GM12801 (cell line): ENCODE measurements around the gene CAMK2B.

ENCODE experiments used
- TF ChIP-seq, protein P1 (sequence below): IDR thresholded peaks from one replicate; pipeline ENCODE4 v1.5.1; 2011; ENCODE audit warnings: control low read depth; ENCODE audit not compliant: insufficient read length; ENCODE audit errors: extremely low read depth

Gene CAMK2B

GRCh38 chr7:44279731-44280505, 45.5 kb downstream of the CAMK2B start:
- TF ChIP-seq, protein P1, sequence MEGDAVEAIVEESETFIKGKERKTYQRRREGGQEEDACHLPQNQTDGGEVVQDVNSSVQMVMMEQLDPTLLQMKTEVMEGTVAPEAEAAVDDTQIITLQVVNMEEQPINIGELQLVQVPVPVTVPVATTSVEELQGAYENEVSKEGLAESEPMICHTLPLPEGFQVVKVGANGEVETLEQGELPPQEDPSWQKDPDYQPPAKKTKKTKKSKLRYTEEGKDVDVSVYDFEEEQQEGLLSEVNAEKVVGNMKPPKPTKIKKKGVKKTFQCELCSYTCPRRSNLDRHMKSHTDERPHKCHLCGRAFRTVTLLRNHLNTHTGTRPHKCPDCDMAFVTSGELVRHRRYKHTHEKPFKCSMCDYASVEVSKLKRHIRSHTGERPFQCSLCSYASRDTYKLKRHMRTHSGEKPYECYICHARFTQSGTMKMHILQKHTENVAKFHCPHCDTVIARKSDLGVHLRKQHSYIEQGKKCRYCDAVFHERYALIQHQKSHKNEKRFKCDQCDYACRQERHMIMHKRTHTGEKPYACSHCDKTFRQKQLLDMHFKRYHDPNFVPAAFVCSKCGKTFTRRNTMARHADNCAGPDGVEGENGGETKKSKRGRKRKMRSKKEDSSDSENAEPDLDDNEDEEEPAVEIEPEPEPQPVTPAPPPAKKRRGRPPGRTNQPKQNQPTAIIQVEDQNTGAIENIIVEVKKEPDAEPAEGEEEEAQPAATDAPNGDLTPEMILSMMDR, result no peak

DNA sequence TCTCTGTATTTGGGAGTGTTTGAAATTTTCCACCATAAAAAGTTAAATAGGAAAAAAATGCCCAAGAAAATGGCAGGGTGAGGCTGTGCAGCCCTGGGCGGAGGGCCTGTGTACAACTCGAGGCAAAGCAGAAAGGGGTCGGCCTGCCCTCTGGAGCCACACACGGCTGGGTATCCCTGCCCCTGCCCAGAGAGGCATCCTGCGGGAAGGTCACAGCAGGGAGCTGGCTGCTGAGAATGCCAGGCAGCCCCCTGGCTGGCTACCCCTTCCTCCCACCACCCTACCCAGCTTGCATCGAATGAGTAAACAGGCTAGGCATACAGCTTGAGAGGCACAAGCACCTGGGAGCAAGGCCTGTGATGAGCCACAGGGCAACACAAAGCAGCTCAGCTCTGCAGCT, 46.1 kb downstream of the CAMK2B start:
- TF ChIP-seq, protein P1, result no peak

GRCh38 chr7:44278451-44279161, 46.8 kb downstream of the CAMK2B start:
- TF ChIP-seq, protein P1, result no peak

DNA sequence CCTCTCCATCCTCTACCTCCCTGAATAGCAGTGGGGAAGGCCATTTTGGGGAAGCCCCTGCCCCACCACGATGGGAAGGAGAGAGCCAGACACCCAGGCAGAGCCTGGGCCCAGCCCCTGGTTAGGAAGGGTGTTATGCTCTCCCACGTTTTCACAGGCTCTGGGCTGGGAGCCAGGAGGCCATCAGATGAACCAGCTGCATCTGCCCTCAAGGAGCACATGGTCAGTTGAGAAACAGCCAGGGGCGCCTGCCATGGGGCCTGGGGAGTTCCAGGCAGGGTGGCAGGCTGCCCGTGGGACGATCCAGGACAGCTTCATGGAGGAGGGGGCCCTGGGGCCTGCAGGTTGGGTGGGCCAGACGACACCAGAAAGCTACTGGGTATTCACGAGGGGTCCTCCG, 47.5 kb downstream of the CAMK2B start:
- TF ChIP-seq, protein P1, result no peak

- TF ChIP-seq, protein P1, result no peak
Observed at GRCh38 chr7:44277391-44277790, 48.0 kb downstream of the CAMK2B start.

- TF ChIP-seq, protein P1, result no peak
Observed at GRCh38 chr7:44276571-44277221, 48.7 kb downstream of the CAMK2B start.

GRCh38 chr7:44275957-44276570, 49.3 kb downstream of the CAMK2B start:
- TF ChIP-seq, protein P1, result no peak
